GM19193 (cell line): ENCODE data around the gene SARS2.

ENCODE experiments used
- POLR2A ChIP-seq: IDR thresholded peaks from 4 replicates; pipeline ENCODE4 v1.6.1; 2011; ENCODE audit not compliant: insufficient read depth, insufficient read length; ENCODE audit errors: extremely low read depth

Gene SARS2

GRCh38 chr19:38952395-38953165, 22.0 kb upstream of the SARS2 start:
- no peak for TF ChIP-seq POLR2A

GRCh38 chr19:38951187-38951586, 20.6 kb upstream of the SARS2 start:
- TF ChIP-seq POLR2A, result no peak

- no peak for TF ChIP-seq POLR2A
Observed at GRCh38 chr19:38949580-38950367, 19.2 kb upstream of the SARS2 start.

- no peak for TF ChIP-seq POLR2A
Observed at GRCh38 chr19:38946229-38947010, 15.9 kb upstream of the SARS2 start.

GRCh38 chr19:38945562-38946228, 15.1 kb upstream of the SARS2 start:
- no peak for TF ChIP-seq POLR2A

- no peak for TF ChIP-seq POLR2A
Observed at GRCh38 chr19:38944981-38945506, 14.5 kb upstream of the SARS2 start.

- TF ChIP-seq POLR2A, result no peak
Observed at GRCh38 chr19:38942471-38943181, 12.1 kb upstream of the SARS2 start.

- no peak for TF ChIP-seq POLR2A
Observed at GRCh38 chr19:38941979-38942378, 11.4 kb upstream of the SARS2 start.

- TF ChIP-seq POLR2A, result no peak
Observed at GRCh38 chr19:38939957-38940356, 9.4 kb upstream of the SARS2 start.

GRCh38 chr19:38933544-38933943, 3.0 kb upstream of the SARS2 start:
- no peak for TF ChIP-seq POLR2A

GRCh38 chr19:38932425-38933179, 2.0 kb upstream of the SARS2 start:
- no peak for TF ChIP-seq POLR2A

- no peak for TF ChIP-seq POLR2A
Observed at GRCh38 chr19:38931521-38931793, 894 bp upstream of the SARS2 start.

- peak; percentile 93 for TF ChIP-seq POLR2A
Observed at GRCh38 chr19:38930776-38931520, 385 bp upstream of the SARS2 start, which contains the start of gene MRPS12. MRPS12 (plus strand) TSS chr19:38930944; CDS start chr19:38931295, 351 bp downstream.
